GM19239 (cell line): Measurements from ENCODE around the gene AURKAIP1.
A peak's percentile ranks its signal among the peaks of the same experiment; 100 is the strongest.
"Not testable (repeated sequence)": the region's sequence is repeated elsewhere in the genome, so short reads cannot be mapped to it uniquely, and the experiment has no call there.

Experiments
- DNase-seq: peaks from one replicate; pipeline ENCODE4 v3.0.0; 2011; ENCODE audit warnings: low spot score; ENCODE audit not compliant: insufficient read length
- FAIRE-seq: peaks from 2 replicates; lab custom pipeline; 2011; peaks lifted over from hg19 to GRCh38; lab: Jason Lieb, UNC

The AURKAIP1 gene

GRCh38 chr1:1406821-1407635 lies 32.0 kb upstream of the AURKAIP1 start, which contains the start of gene MRPL20:
TSS of gene MRPL20 (minus strand) at chr1:1407293. CDS start at chr1:1407217, 76 bp downstream.
- DNase-seq (peak; percentile 98), FAIRE-seq (peak; percentile 94)

- FAIRE-seq (peak; percentile 47), DNase-seq (no peak)
Observed at GRCh38 chr1:1406101-1406820, 31.3 kb upstream of the AURKAIP1 start.

- FAIRE-seq (no peak), DNase-seq (no peak)
Observed at GRCh38 chr1:1403653-1404052, 28.6 kb upstream of the AURKAIP1 start.

GRCh38 chr1:1402901-1403392 lies 27.9 kb upstream of the AURKAIP1 start:
- not testable (repeated sequence) for FAIRE-seq, DNase-seq

- DNase-seq (no peak), FAIRE-seq (no peak)
Observed at GRCh38 chr1:1402072-1402900, 27.3 kb upstream of the AURKAIP1 start.

GRCh38 chr1:1401457-1402010 lies 26.5 kb upstream of the AURKAIP1 start:
- FAIRE-seq (no peak), DNase-seq (no peak)

GRCh38 chr1:1400576-1401456 lies 25.8 kb upstream of the AURKAIP1 start:
- no peak for DNase-seq

GRCh38 chr1:1399872-1400575 lies 25.0 kb upstream of the AURKAIP1 start:
- no peak for FAIRE-seq
- no peak for DNase-seq

More at GRCh38 chr1:1400576-1401456, 25.8 kb upstream of the AURKAIP1 start:
- FAIRE-seq = no peak

GRCh38 chr1:1399187-1399871 lies 24.3 kb upstream of the AURKAIP1 start, which contains the start of gene CCNL2:
TSS of gene CCNL2 (minus strand) at chr1:1399335. CDS start at chr1:1399306, 29 bp downstream.
- DNase-seq (peak; percentile 98), FAIRE-seq (peak; percentile 89)

- no peak for FAIRE-seq
- no peak for DNase-seq
Observed at GRCh38 chr1:1398677-1399186, 23.7 kb upstream of the AURKAIP1 start.

GRCh38 chr1:1397839-1398523 lies 23.0 kb upstream of the AURKAIP1 start:
- DNase-seq (no peak), FAIRE-seq (no peak)

GRCh38 chr1:1395166-1395565 lies 20.2 kb upstream of the AURKAIP1 start:
- FAIRE-seq (no peak), DNase-seq (no peak)

- no peak for DNase-seq
- FAIRE-seq = no peak
Observed at GRCh38 chr1:1394116-1394515, 19.1 kb upstream of the AURKAIP1 start.

GRCh38 chr1:1393428-1393827 lies 18.4 kb upstream of the AURKAIP1 start:
- DNase-seq (no peak), FAIRE-seq (no peak)

- FAIRE-seq = no peak
Observed at GRCh38 chr1:1393014-1393413, 18.0 kb upstream of the AURKAIP1 start.

GRCh38 chr1:1391225-1391624 lies 16.2 kb upstream of the AURKAIP1 start:
- FAIRE-seq = no peak
- DNase-seq = no peak

More at GRCh38 chr1:1393014-1393413, 18.0 kb upstream of the AURKAIP1 start:
- no peak for DNase-seq

GRCh38 chr1:1390675-1391074 lies 15.7 kb upstream of the AURKAIP1 start:
- FAIRE-seq = no peak
- DNase-seq = no peak
